ENCODE results near the gene BUD13. TPM values are rescaled to one million over a fixed set of nuclear protein-coding genes. Genes with fewer than 3 reads are reported as not detected.

The BUD13 gene
- total and polyA plus RNA-seq, 2 of the 13 experiments (the other 11 are each of a cell fraction or from before 2014, with no cell fraction given): 13.3 to 25.9 TPM

DNA sequence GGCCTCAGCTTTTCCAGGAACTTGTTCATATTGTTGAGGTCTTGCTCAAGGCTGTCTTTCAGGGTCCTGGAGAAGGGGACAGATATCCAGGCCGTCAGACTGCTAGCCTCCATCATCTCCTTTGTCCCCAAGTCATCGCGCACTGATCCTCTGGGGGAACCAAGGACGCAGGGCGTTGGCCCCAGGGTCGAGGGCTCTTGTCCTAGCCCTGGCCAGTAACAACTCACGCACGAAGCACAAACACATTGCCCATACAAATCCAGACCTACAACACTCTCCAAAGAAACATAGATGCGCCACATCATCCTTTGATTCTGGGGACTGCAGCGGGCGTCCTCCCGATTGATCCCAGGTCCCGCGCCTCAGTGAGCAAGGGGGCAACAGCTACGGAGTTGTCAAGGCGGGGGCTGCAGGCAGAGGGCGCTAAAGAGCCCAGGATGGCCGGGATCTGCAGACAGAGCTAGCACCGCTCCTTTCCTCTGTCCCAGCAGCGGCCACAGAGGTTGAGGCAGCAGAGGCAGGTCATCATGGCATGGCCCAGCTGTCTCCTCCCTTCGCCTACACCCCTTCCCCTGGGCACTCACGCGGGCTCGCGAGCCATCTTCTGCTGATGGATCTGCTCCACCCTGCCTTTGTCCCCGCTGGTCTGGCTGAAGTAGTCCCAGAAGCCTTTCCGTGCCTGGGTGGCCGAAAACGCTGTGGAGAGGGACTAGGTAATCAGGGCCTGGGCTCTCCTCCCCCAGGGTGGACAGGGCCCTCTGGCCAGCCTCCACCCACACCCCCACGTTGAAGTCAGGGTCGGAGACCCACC lies 18.4 kb upstream of the BUD13 start (continued):
- TF ChIP-seq, protein P1, sequence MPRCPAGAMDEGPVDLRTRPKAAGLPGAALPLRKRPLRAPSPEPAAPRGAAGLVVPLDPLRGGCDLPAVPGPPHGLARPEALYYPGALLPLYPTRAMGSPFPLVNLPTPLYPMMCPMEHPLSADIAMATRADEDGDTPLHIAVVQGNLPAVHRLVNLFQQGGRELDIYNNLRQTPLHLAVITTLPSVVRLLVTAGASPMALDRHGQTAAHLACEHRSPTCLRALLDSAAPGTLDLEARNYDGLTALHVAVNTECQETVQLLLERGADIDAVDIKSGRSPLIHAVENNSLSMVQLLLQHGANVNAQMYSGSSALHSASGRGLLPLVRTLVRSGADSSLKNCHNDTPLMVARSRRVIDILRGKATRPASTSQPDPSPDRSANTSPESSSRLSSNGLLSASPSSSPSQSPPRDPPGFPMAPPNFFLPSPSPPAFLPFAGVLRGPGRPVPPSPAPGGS (CRISPR knock-in tag; IDR thresholded peaks at IDR 0.05): 0 out of 2 replicates have a peak, but pooled peaks have one; percentile 36
- TF ChIP-seq ZFP1 (CRISPR knock-in tag; IDR thresholded peaks at IDR 0.05) (no peak), MEIS2 (CRISPR knock-in tag; IDR thresholded peaks at IDR 0.05) (peak; percentile 64; the same call in 1 of the 2 replicates), ZNF230 (CRISPR knock-in tag; IDR thresholded peaks at IDR 0.05) (peak; percentile 37), MIXL1 (CRISPR knock-in tag; IDR thresholded peaks at IDR 0.05) (no peak; the same call in 1 of the 2 replicates), ATRX (CRISPR knock-in tag; IDR thresholded peaks at IDR 0.05; ENCODE audit: borderline replicate concordance) (no peak), ZNF354B (CRISPR knock-in tag; IDR thresholded peaks at IDR 0.05) (no peak), ZNF33A (CRISPR knock-in tag; IDR thresholded peaks at IDR 0.05; ENCODE audit: borderline replicate concordance) (no peak), TMF1 (CRISPR knock-in tag; IDR thresholded peaks at IDR 0.05; ENCODE audit: low read depth) (peak; percentile 50)
- TF ChIP-seq, protein P2, sequence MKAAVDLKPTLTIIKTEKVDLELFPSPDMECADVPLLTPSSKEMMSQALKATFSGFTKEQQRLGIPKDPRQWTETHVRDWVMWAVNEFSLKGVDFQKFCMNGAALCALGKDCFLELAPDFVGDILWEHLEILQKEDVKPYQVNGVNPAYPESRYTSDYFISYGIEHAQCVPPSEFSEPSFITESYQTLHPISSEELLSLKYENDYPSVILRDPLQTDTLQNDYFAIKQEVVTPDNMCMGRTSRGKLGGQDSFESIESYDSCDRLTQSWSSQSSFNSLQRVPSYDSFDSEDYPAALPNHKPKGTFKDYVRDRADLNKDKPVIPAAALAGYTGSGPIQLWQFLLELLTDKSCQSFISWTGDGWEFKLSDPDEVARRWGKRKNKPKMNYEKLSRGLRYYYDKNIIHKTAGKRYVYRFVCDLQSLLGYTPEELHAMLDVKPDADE (CRISPR knock-in tag; IDR thresholded peaks at IDR 0.05): no peak
- TF ChIP-seq, protein P3, sequence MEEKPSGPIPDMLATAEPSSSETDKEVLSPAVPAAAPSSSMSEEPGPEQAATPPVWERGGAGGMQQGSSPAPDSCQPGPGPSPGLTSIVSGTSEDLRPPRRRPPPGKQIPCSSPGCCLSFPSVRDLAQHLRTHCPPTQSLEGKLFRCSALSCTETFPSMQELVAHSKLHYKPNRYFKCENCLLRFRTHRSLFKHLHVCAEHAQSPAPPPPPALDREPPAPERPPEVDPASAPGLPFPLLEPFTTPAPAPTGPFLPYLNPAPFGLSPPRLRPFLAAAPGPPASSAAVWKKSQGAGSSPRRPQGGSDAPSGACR (CRISPR knock-in tag; IDR thresholded peaks at IDR 0.05): peak; percentile 81
- TF ChIP-seq, protein P4, sequence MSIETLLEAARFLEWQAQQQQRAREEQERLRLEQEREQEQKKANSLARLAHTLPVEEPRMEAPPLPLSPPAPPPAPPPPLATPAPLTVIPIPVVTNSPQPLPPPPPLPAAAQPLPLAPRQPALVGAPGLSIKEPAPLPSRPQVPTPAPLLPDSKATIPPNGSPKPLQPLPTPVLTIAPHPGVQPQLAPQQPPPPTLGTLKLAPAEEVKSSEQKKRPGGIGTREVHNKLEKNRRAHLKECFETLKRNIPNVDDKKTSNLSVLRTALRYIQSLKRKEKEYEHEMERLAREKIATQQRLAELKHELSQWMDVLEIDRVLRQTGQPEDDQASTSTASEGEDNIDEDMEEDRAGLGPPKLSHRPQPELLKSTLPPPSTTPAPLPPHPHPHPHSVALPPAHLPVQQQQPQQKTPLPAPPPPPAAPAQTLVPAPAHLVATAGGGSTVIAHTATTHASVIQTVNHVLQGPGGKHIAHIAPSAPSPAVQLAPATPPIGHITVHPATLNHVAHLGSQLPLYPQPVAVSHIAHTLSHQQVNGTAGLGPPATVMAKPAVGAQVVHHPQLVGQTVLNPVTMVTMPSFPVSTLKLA (IDR thresholded peaks at IDR 0.05): no peak
- TF ChIP-seq, protein P5, sequence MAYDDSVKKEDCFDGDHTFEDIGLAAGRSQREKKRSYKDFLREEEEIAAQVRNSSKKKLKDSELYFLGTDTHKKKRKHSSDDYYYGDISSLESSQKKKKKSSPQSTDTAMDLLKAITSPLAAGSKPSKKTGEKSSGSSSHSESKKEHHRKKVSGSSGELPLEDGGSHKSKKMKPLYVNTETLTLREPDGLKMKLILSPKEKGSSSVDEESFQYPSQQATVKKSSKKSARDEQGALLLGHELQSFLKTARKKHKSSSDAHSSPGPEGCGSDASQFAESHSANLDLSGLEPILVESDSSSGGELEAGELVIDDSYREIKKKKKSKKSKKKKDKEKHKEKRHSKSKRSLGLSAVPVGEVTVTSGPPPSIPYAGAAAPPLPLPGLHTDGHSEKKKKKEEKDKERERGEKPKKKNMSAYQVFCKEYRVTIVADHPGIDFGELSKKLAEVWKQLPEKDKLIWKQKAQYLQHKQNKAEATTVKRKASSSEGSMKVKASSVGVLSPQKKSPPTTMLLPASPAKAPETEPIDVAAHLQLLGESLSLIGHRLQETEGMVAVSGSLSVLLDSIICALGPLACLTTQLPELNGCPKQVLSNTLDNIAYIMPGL (CRISPR knock-in tag; IDR thresholded peaks at IDR 0.05; ENCODE audit: borderline replicate concordance in 1 of 2, low read depth in 1 of 2): peak; percentile 91 to 94
- TF ChIP-seq, protein P6, sequence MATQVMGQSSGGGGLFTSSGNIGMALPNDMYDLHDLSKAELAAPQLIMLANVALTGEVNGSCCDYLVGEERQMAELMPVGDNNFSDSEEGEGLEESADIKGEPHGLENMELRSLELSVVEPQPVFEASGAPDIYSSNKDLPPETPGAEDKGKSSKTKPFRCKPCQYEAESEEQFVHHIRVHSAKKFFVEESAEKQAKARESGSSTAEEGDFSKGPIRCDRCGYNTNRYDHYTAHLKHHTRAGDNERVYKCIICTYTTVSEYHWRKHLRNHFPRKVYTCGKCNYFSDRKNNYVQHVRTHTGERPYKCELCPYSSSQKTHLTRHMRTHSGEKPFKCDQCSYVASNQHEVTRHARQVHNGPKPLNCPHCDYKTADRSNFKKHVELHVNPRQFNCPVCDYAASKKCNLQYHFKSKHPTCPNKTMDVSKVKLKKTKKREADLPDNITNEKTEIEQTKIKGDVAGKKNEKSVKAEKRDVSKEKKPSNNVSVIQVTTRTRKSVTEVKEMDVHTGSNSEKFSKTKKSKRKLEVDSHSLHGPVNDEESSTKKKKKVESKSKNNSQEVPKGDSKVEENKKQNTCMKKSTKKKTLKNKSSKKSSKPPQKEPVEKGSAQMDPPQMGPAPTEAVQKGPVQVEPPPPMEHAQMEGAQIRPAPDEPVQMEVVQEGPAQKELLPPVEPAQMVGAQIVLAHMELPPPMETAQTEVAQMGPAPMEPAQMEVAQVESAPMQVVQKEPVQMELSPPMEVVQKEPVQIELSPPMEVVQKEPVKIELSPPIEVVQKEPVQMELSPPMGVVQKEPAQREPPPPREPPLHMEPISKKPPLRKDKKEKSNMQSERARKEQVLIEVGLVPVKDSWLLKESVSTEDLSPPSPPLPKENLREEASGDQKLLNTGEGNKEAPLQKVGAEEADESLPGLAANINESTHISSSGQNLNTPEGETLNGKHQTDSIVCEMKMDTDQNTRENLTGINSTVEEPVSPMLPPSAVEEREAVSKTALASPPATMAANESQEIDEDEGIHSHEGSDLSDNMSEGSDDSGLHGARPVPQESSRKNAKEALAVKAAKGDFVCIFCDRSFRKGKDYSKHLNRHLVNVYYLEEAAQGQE (IDR thresholded peaks at IDR 0.05; ENCODE audit: borderline replicate concordance in 1 of 2, low read depth in 1 of 2, low read length in 2 of 2): no peak

Measured in HepG2 (cell line).